HG03066 (cell line): ENCODE results near the gene ABCG1.

Experiments used
- ATAC-seq: cut with Tn5 transposase; IDR thresholded peaks from one replicate; pipeline ENCODE4 v1.9.1; 2021; ENCODE audit warnings: low read depth; ENCODE audit not compliant: unreplicated experiment

ABCG1 gene

GRCh38 chr21:42191696-42192595 lies 27.0 kb upstream of the ABCG1 start:
- no peak for ATAC-seq

- ATAC-seq = no peak
Measured at GRCh38 chr21:42193131-42193671, 25.7 kb upstream of the ABCG1 start.

- ATAC-seq = no peak
Measured at GRCh38 chr21:42193721-42194120, 25.2 kb upstream of the ABCG1 start.

- ATAC-seq = no peak
Measured at GRCh38 chr21:42194863-42195262, 24.1 kb upstream of the ABCG1 start.

GRCh38 chr21:42195378-42196031 lies 23.4 kb upstream of the ABCG1 start:
- ATAC-seq = no peak

- peak; percentile 56 for ATAC-seq
Measured at GRCh38 chr21:42198929-42199867, 19.7 kb upstream of the ABCG1 start.

GRCh38 chr21:42199868-42200463 lies 19.0 kb upstream of the ABCG1 start:
- ATAC-seq = no peak

- ATAC-seq = no peak
Measured at GRCh38 chr21:42200906-42201614, 17.9 kb upstream of the ABCG1 start.

GRCh38 chr21:42201615-42202161 lies 17.3 kb upstream of the ABCG1 start:
- ATAC-seq = no peak

- ATAC-seq = no peak
Measured at GRCh38 chr21:42202321-42202720, 16.6 kb upstream of the ABCG1 start.

- no peak for ATAC-seq
Measured at GRCh38 chr21:42203321-42203720, 15.6 kb upstream of the ABCG1 start.

GRCh38 chr21:42203936-42204335 lies 15.0 kb upstream of the ABCG1 start:
- ATAC-seq = no peak

GRCh38 chr21:42207426-42207825 lies 11.5 kb upstream of the ABCG1 start:
- no peak for ATAC-seq

GRCh38 chr21:42208036-42208435 lies 10.9 kb upstream of the ABCG1 start:
- ATAC-seq = no peak

GRCh38 chr21:42208801-42209490 lies 10.0 kb upstream of the ABCG1 start:
- ATAC-seq = no peak

GRCh38 chr21:42209801-42210479 lies 9.0 kb upstream of the ABCG1 start:
- no peak for ATAC-seq

- no peak for ATAC-seq
Measured at GRCh38 chr21:42212266-42212665, 6.7 kb upstream of the ABCG1 start.

GRCh38 chr21:42213082-42213774 lies 5.7 kb upstream of the ABCG1 start:
- no peak for ATAC-seq
